CD4-positive, alpha-beta T cell (primary cell): ENCODE results near the gene DDI2. TPM values are rescaled to one million over a fixed set of nuclear protein-coding genes. Genes with fewer than 3 reads are reported as not detected.

Experiments used
- ATAC-seq: fragments of 200-7000 bp; cut with Tn5 transposase; one replicate; pipeline ENCODE4 v1.10.0; 2022; ENCODE audit warnings: mild to moderate bottlenecking; ENCODE audit not compliant: poor library complexity
- CTCF ChIA-PET: fragments of 350-600 bp; sonication (Branson Sonifier 250); formaldehyde crosslinking; loops from one replicate; lab custom pipeline; 2021; ENCODE audit warnings: antibody characterized with exemption, inconsistent platforms; lab: Charles Lee
- POLR2A ChIA-PET: fragments of 350-600 bp; sonication (Branson Sonifier 250); formaldehyde crosslinking; loops from one replicate; lab custom pipeline; 2021; ENCODE audit warnings: antibody characterized with exemption, inconsistent platforms; lab: Charles Lee
- DNase-seq, 14 experiments: peaks; one replicate each; pipeline ENCODE4 v3.0.0-alpha.2; 2013 to 2020; ENCODE audit warnings: mixed read lengths in 2 of 14
- H3K27ac ChIP-seq, 2 donors: one replicate each; pipeline versions ENCODE4 v1.5.1 to v1.7.0; 2013; ENCODE audit warnings: low read length in 2 of 2, low read depth in 1 of 2, mild to moderate bottlenecking in 1 of 2
- H3K27me3 ChIP-seq, 2 experiments: 1 replicate in 1 of 2; 2 replicates in 1 of 2; pipeline versions ENCODE4 v1.6.1 to v1.7.0; 2013; ENCODE audit warnings: low read length in 2 of 2, control low read depth in 1 of 2, mild to moderate bottlenecking in 1 of 2, moderate library complexity in 1 of 2; ENCODE audit not compliant: insufficient read depth in 2 of 2, control insufficient read depth in 1 of 2
- H3K36me3 ChIP-seq: one replicate; pipeline ENCODE4 v1.6.1; 2013; ENCODE audit warnings: low read length, control low read depth; ENCODE audit not compliant: insufficient read depth
- H3K4me1 ChIP-seq: one replicate; pipeline ENCODE4 v1.6.1; 2013; ENCODE audit warnings: low read length, control low read depth; ENCODE audit not compliant: insufficient read depth
- H3K4me3 ChIP-seq: one replicate; pipeline ENCODE4 v1.5.1; 2013; ENCODE audit warnings: mild to moderate bottlenecking, low read length, moderate library complexity
- H3K9me3 ChIP-seq, 2 experiments: 1 replicate in 1 of 2; 2 replicates in 1 of 2; pipeline versions ENCODE4 v1.6.1 to v1.7.0; 2013; ENCODE audit warnings: low read length in 2 of 2, mild to moderate bottlenecking in 2 of 2, control low read depth in 1 of 2, moderate library complexity in 1 of 2; ENCODE audit not compliant: control insufficient read depth in 1 of 2, insufficient read depth in 1 of 2
- H3K27ac Mint-ChIP-seq: one replicate; pipeline ENCODE4 v1.8.0; 2020; ENCODE audit warnings: mixed read lengths
- H3K27me3 Mint-ChIP-seq: one replicate; pipeline ENCODE4 v1.8.0; 2021; ENCODE audit warnings: mixed read lengths
- H3K36me3 Mint-ChIP-seq: one replicate; pipeline ENCODE4 v1.8.0; 2021; ENCODE audit warnings: low read depth, mixed read lengths
- H3K4me1 Mint-ChIP-seq: one replicate; pipeline ENCODE4 v1.8.0; 2021; ENCODE audit warnings: low read depth, mixed read lengths
- H3K4me3 Mint-ChIP-seq: one replicate; pipeline ENCODE4 v1.8.0; 2020; ENCODE audit warnings: mild to moderate bottlenecking, mixed read lengths
- H3K9me3 Mint-ChIP-seq: one replicate; pipeline ENCODE4 v1.8.0; 2020; ENCODE audit warnings: mixed read lengths
- CTCF ChIP-seq: fragments of 200-600 bp; IDR thresholded peaks from one replicate; pipeline ENCODE4 v1.8.0; 2022; ENCODE audit warnings: antibody characterized with exemption, mild to moderate bottlenecking
- intact Hi-C, 2 experiments: fragments of 100-400 bp; cut with DNase I in 1 of 2; cut with micrococcal nuclease in 1 of 2; formaldehyde crosslinking; loops; one replicate each; pipeline versions ENCODE4 v1.15.1 to v1.9.0; 2023 to 2025; cut with DNase I, micrococcal nuclease
- total RNA-seq, 174 experiments: library from RNA in 2 of 174; stranded (reverse) in 2 of 174; gene quantifications; one replicate each; pipeline ENCODE4 v1.2.3 and lab custom pipeline; 2021 to 2026

DDI2 gene
- total RNA-seq, 2 experiments from 2014 or later: 24.2 to 29.9 TPM

GRCh38 chr1:15705184-15705566 lies 87.9 kb downstream of the DDI2 start:
- no peak for ATAC-seq
- CTCF ChIA-PET: interaction anchor here (0.6 kb wide), 1 partner anchor 9 kb away, joined by 3 read pairs; no protein-coding TSS in a partner anchor
- H3K27me3 Mint-ChIP-seq: no peaks in the 10 kb centered on the region

GRCh38 chr1:15706751-15707150 lies 89.5 kb downstream of the DDI2 start:
- no peak for ATAC-seq
- Histone ChIP-seq H3K27ac (no peak overlapping the region), H3K4me1 (peaks cover 3% of the 10 kb centered on the region), H3K27me3 (no peaks in the 10 kb centered on the region), H3K4me3 (no peak overlapping the region), H3K9me3 (no peaks in the 10 kb centered on the region), H3K36me3 (peaks cover 9% of the 10 kb centered on the region)
- no peak for DNase-seq
- no peak for TF ChIP-seq CTCF
- no peaks in the 10 kb centered on the region for H3K27me3 Mint-ChIP-seq
- no peak overlapping the region for H3K27ac Mint-ChIP-seq
- ChIA-PET CTCF (no interaction called here), POLR2A (no interaction called here)
- intact Hi-C loops: no loop called here
- H3K4me3 Mint-ChIP-seq: no peak overlapping the region
- peaks cover 22% of the 10 kb centered on the region for H3K36me3 Mint-ChIP-seq
- H3K4me1 Mint-ChIP-seq: peaks cover 24% of the 10 kb centered on the region
- no peaks in the 10 kb centered on the region for H3K9me3 Mint-ChIP-seq

More at GRCh38 chr1:15705184-15705566, 87.9 kb downstream of the DDI2 start:
- H3K27ac Mint-ChIP-seq: no peak overlapping the region
- peaks cover 22% of the 10 kb centered on the region for H3K36me3 Mint-ChIP-seq
- TF ChIP-seq CTCF: no peak
- Histone ChIP-seq H3K36me3 (peaks cover 11% of the 10 kb centered on the region), H3K4me3 (no peak overlapping the region), H3K27ac (no peak overlapping the region), H3K9me3 (no peaks in the 10 kb centered on the region), H3K27me3 (no peaks in the 10 kb centered on the region), H3K4me1 (peaks cover 5% of the 10 kb centered on the region)
- peaks cover 24% of the 10 kb centered on the region for H3K4me1 Mint-ChIP-seq
- intact Hi-C loops: no loop called here
- POLR2A ChIA-PET: no interaction called here
- H3K4me3 Mint-ChIP-seq: no peak overlapping the region
- no peaks in the 10 kb centered on the region for H3K9me3 Mint-ChIP-seq
- DNase-seq: no peak

GRCh38 chr1:15707239-15707925 lies 90.1 kb downstream of the DDI2 start:
- no peak for TF ChIP-seq CTCF
- no peak overlapping the region for H3K27ac ChIP-seq
- DNase-seq: no peak
- H3K4me3 ChIP-seq: no peak overlapping the region
- Mint-ChIP-seq H3K27me3 (no peaks in the 10 kb centered on the region), H3K4me1 (peaks cover 24% of the 10 kb centered on the region), H3K27ac (no peak overlapping the region), H3K9me3 (no peaks in the 10 kb centered on the region), H3K36me3 (peaks cover 22% of the 10 kb centered on the region), H3K4me3 (no peak overlapping the region)
- H3K27me3 ChIP-seq: no peaks in the 10 kb centered on the region
- ATAC-seq: no peak
- POLR2A ChIA-PET: no interaction called here
- intact Hi-C loops: no loop called here
- peaks cover 3% of the 10 kb centered on the region for H3K4me1 ChIP-seq
- H3K36me3 ChIP-seq: peaks cover 9% of the 10 kb centered on the region
- H3K9me3 ChIP-seq: no peaks in the 10 kb centered on the region
- CTCF ChIA-PET: no interaction called here
